Large intestine (tissue), 3 donors: ENCODE measurements around the gene BLM. TPM values are rescaled to one million over a fixed set of nuclear protein-coding genes. Genes with fewer than 3 reads are reported as not detected.
A peak's percentile ranks its signal among the peaks of the same experiment; 100 is the strongest.
"Not testable (repeated sequence)": the region's sequence is repeated elsewhere in the genome, so short reads cannot be mapped to it uniquely, and the experiment has no call there.

ENCODE experiments used
- DNase-seq, 2 donors: peaks; one replicate each; pipeline versions ENCODE4 v3.0.0 to v3.0.0-alpha.2; 2013
- H3K27ac ChIP-seq: one replicate; pipeline ENCODE4 v1.5.1; 2013; ENCODE audit warnings: low read length
- H3K27me3 ChIP-seq: 2 replicates; pipeline ENCODE4 v1.6.1; 2013; ENCODE audit warnings: low read length; ENCODE audit not compliant: control insufficient read depth, insufficient read depth
- H3K36me3 ChIP-seq: 2 replicates; pipeline ENCODE4 v1.6.1; 2013; ENCODE audit warnings: low read length; ENCODE audit not compliant: control insufficient read depth, insufficient read depth
- H3K4me1 ChIP-seq: one replicate; pipeline ENCODE4 v1.6.1; 2013; ENCODE audit warnings: low read length; ENCODE audit not compliant: control insufficient read depth, insufficient read depth
- H3K4me3 ChIP-seq: one replicate; pipeline ENCODE4 v1.5.1; 2013; ENCODE audit warnings: low read length
- H3K9me3 ChIP-seq: one replicate; pipeline ENCODE4 v1.6.1; 2013; ENCODE audit warnings: mild to moderate bottlenecking, low read depth, low read length, moderate library complexity; ENCODE audit not compliant: control insufficient read depth
- WGBS: methylation state at CpG from one replicate; pipeline ENCODE4 v1.1.5; 2013; ENCODE audit warnings: low lambda C conversion rate; ENCODE audit not compliant: insufficient coverage; 5-methylcytosine and 5-hydroxymethylcytosine counted together
- polyA plus RNA-seq: library from polyadenylated mRNA; unstranded; fragments of 120-200 nt; gene quantifications from one replicate; pipeline ENCODE4 v1.2.1, GENCODE V29; 2013

Gene BLM
- polyA plus RNA-seq, 1 donor: 4.2 TPM

DNA sequence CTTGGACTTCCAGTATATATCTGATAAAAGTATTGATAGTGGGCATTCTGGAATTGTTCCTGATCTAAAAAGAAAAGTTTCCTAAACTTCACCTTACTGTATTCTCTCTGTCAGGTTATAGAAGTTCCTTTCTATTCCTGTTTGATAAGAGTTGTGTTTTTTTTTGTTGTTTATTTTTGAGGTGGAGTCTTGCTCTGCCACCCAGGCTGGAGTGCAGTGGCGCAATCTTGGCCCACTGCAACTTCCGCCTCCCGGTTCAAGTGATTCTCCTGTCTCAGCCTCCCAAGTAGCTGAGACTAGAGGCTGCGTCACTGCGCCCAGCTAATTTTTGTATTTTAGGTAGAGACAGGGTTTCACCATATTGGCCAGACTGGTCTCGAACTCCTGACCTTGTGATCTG is 13.1 kb downstream of the BLM start:
- Histone ChIP-seq H3K36me3 (no peaks in the 10 kb centered on the region), H3K4me3 (no peak overlapping the region), H3K27ac (no peak overlapping the region), H3K9me3 (peaks cover 3% of the 10 kb centered on the region), H3K4me1 (no peaks in the 10 kb centered on the region), H3K27me3 (no peaks in the 10 kb centered on the region)
- DNase-seq: no peak
- no CpG with 5 or more reads among the region's 6 CpGs for WGBS

DNA sequence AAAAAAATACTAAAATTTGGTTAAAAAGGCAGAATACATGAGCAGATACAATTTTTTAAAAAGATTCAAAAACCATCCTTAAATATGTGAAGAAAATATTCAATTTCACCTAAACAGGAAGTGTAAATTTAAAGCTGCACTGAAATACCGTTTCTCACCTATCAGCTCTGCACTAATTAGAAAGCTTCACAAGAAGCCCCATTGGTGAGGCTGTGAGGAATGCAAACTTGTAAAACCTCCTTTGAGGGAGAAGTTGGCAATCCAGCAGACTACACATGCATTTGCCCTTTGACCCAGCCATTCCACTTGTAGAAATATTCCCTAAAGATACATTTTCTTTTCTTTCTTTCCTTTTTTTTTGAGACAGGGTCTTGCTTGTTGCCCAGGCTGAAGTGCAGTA is 18.8 kb downstream of the BLM start:
- Histone ChIP-seq H3K27ac (no peak overlapping the region), H3K9me3 (peaks cover 3% of the 10 kb centered on the region), H3K27me3 (no peaks in the 10 kb centered on the region), H3K36me3 (no peaks in the 10 kb centered on the region), H3K4me1 (no peaks in the 10 kb centered on the region), H3K4me3 (no peak overlapping the region)
- WGBS: no CpG with 5 or more reads among the region's 1 CpG
- peak in 1 of 2 donors; percentile 23 for DNase-seq

DNA sequence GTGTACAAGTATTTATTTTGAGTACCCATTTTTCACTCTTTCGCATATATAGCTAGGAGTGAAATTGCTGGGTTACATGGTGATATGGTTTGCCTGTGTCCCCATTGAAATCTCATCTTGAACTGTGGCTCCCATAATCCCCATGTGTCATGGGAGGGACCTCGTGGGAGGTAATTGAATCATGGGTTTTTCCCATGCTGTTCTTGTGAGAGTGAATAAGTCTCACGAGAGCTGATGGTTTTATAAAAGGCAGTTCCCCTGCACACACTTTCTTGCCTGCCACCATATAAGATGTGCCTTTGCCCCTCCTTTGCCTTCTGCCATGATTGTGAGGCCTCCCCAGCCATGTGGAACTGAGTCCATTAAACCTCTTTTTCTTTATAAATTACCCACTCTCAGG is 23.4 kb downstream of the BLM start:
- not testable (repeated sequence) for H3K9me3 ChIP-seq, H3K27me3 ChIP-seq, H3K27ac ChIP-seq, H3K4me1 ChIP-seq, H3K36me3 ChIP-seq, DNase-seq, H3K4me3 ChIP-seq
- WGBS: no CpG with 5 or more reads among the region's 3 CpGs

DNA sequence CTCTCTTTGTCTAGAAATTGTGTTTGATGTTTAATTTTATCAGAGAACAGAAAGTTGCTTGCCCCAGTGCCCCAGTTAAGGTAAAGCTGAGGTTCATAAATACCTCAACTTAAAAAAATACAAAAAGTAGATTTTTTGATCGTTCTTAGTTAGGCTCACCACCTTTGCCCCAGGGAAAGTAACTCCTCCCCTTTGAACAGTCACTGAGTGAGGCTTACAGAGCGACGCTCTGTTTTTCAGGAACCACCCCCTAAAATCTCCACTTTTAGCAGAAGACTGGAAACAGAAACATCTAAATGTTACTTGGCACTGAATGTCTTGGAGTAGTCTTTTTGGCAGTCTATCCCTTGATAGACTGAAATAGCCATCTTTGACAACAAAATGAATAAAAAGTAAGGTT is 24.9 kb downstream of the BLM start:
- Histone ChIP-seq H3K4me3 (no peak overlapping the region), H3K9me3 (no peaks in the 10 kb centered on the region), H3K27me3 (no peaks in the 10 kb centered on the region), H3K4me1 (no peaks in the 10 kb centered on the region), H3K36me3 (no peaks in the 10 kb centered on the region), H3K27ac (no peak overlapping the region)
- WGBS: 50% methylated on average over 1 of the region's 3 CpGs
- DNase-seq: no peak

DNA sequence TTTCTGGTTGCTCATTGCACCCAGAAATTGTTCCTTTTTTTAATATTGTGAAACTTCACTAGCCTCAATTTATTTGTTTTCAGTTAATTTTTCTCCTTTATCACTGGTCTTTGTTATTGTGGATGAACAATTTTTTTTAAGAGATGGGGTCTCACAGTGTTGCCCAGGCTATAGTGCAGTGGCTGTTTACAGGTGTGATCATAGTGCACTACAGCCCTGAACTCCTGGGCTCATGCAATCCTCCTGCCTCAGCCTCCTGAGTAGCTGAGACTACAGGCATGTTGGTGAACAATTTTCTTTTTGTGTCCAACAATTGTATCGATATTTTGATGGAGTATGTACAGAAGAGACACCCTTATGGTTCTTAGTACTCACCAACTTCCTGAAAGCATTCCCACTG is 26.3 kb downstream of the BLM start:
- H3K27ac ChIP-seq: no peak overlapping the region
- no CpG with 5 or more reads among the region's 1 CpG for WGBS

DNA sequence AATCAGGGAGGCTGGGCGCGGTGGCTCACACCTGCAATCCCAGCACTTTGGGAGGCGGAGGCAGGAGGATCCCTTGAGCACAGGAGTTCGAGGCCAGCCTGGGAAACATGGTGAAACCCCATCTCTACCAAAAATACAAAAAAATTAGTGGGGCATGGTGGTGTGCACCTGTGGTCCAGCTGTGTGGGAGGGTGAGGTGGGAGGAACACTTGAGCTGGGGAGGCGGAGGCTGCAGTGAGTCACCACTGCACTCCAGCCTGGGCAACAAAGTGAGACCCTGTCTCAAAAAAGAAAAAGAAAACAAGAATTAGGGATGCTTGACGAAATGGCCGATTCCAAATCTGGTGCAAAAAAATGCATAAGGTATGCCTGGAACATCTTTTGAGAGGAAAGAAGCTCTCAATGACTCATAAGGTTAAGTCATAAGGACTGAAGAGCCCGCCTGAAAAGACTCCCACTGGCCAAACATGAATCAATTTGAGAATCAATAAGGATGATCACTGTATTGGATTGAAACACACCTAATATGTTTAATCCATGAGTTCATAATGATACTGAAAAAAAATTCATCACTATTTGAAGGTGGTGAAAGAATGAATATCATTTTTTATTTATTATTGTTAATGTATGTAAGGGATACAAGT is 27.7 kb downstream of the BLM start:
- H3K36me3 ChIP-seq: no peaks in the 10 kb centered on the region
- WGBS: 100% methylated on average over 3 of the region's 8 CpGs
- no peaks in the 10 kb centered on the region for H3K27me3 ChIP-seq
- no peak for DNase-seq
- no peak overlapping the region for H3K4me3 ChIP-seq
- no peaks in the 10 kb centered on the region for H3K9me3 ChIP-seq
- H3K27ac ChIP-seq: no peak overlapping the region
- H3K4me1 ChIP-seq: no peaks in the 10 kb centered on the region

More for the DNA sequence above, 26.3 kb downstream of the BLM start:
- Histone ChIP-seq H3K4me3 (no peak overlapping the region), H3K27me3 (no peaks in the 10 kb centered on the region), H3K4me1 (no peaks in the 10 kb centered on the region), H3K9me3 (no peaks in the 10 kb centered on the region), H3K36me3 (no peaks in the 10 kb centered on the region)
- DNase-seq: no peak

DNA sequence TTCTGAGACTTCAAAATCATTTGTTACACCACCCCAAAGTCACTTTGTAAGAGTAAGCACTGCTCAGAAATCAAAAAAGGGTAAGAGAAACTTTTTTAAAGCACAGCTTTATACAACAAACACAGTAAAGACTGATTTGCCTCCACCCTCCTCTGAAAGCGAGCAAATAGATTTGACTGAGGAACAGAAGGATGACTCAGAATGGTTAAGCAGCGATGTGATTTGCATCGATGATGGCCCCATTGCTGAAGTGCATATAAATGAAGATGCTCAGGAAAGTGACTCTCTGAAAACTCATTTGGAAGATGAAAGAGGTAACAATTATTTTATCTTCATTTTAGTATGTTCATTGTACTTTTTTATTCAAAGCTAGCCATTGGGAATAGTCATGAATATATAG is 32.6 kb downstream of the BLM start:
- no CpG with 5 or more reads among the region's 3 CpGs for WGBS
- Histone ChIP-seq H3K9me3 (no peaks in the 10 kb centered on the region), H3K27me3 (no peaks in the 10 kb centered on the region), H3K27ac (no peak overlapping the region), H3K36me3 (no peaks in the 10 kb centered on the region), H3K4me1 (no peaks in the 10 kb centered on the region), H3K4me3 (no peak overlapping the region)
- DNase-seq: no peak

DNA sequence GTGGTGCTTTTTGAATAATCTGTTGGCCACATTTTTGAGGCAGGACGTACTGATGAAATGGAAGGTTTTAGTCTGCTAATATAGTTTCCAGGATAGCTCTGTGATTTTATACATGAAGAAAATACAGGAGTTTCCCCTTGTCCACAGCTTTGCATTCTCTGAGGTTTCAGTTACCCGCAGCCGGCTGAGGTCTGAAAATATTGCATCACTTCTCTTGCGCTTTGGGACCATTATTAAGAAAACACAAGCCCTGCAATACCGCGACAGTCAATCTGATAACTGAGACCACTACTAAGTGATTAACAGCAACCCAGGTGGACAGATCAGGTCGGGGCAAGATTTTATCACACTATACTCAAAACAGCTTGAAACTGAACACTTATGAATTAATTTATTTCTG is 33.0 kb downstream of the BLM start:
- H3K27me3 ChIP-seq: no peaks in the 10 kb centered on the region
- H3K27ac ChIP-seq: no peak overlapping the region
- DNase-seq: no peak
- H3K36me3 ChIP-seq: no peaks in the 10 kb centered on the region
- H3K4me1 ChIP-seq: no peaks in the 10 kb centered on the region
- no peaks in the 10 kb centered on the region for H3K9me3 ChIP-seq
- no peak overlapping the region for H3K4me3 ChIP-seq
- 80% methylated on average over 2 of the region's 7 CpGs for WGBS

DNA sequence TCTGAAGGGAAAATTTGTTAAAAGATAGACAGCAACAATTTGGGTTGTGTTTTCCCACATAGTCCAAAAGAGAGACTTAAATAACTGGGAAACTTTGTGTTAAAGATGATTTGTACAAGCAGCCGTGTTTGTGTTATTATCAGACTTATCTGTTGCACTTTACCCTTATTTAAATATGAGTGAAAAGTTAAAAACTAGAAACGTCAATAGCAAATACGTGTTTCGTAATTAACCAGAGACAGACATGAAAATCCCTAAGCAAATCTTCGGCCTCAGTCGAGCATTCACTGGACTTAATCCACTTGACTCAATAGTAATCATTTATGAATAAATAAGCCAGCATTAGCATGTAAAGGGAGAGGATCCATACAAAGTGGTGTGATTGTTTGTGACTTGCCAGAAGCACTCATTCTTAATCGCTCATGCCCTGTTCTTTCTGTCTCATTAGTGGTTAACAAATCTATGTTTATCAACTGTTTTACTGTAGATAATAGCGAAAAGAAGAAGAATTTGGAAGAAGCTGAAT is 34.2 kb downstream of the BLM start:
- no peak overlapping the region for H3K4me3 ChIP-seq
- H3K27ac ChIP-seq: no peak overlapping the region
- no peaks in the 10 kb centered on the region for H3K36me3 ChIP-seq
- H3K4me1 ChIP-seq: no peaks in the 10 kb centered on the region
- WGBS: 64% methylated on average over 5 of the region's 8 CpGs
- no peaks in the 10 kb centered on the region for H3K27me3 ChIP-seq
- H3K9me3 ChIP-seq: no peaks in the 10 kb centered on the region
- no peak for DNase-seq

DNA sequence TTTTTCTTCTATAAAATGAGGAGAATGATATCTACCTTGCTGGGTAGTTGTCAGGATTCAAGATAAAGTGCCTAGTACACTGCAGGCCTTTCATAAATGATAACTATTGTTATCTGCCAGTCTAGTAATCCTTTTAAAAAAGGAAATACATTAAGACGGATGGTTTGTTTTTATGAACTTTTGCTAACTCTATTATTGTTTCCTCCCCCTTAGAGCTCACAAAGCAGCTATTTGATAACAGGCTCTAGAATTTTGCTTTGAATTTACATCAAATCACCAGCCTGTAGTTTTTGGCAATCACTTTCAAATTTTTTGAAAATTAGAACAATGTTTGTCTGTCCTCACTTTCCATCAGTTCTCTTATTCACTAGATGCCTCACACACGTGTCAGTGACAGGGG is 39.8 kb downstream of the BLM start:
- DNase-seq: no peak
- H3K9me3 ChIP-seq: no peaks in the 10 kb centered on the region
- H3K4me3 ChIP-seq: no peak overlapping the region
- WGBS: 82% methylated on average over 1 of the region's 2 CpGs
- H3K27me3 ChIP-seq: no peaks in the 10 kb centered on the region
- no peak overlapping the region for H3K27ac ChIP-seq
- H3K36me3 ChIP-seq: no peaks in the 10 kb centered on the region
- no peaks in the 10 kb centered on the region for H3K4me1 ChIP-seq

DNA sequence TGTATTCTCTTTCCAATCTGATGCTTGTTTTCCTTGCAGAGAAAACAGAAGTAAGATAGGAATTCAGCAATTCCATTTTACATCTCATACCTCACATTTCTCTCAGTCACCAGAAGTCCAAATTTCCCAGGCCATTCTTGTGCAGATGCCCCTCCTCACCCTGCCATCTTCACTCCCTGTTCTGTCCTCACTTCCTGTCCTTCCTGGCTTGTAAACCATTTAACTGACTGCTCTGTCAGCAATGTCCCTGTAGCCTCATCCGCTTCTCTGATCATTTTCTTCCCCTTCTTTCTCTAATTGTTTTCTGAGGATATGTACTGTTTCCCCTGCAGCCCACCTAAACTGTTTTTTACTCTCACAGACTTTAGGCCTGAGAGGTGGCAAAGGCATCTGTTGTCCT is 40.3 kb downstream of the BLM start:
- WGBS: 100% methylated on average over 1 of the region's 1 CpG
- H3K36me3 ChIP-seq: no peaks in the 10 kb centered on the region
- no peak overlapping the region for H3K27ac ChIP-seq

More for the DNA sequence above, 40.3 kb downstream of the BLM start:
- Histone ChIP-seq H3K4me1 (no peaks in the 10 kb centered on the region), H3K27me3 (no peaks in the 10 kb centered on the region), H3K4me3 (no peak overlapping the region), H3K9me3 (no peaks in the 10 kb centered on the region)
- DNase-seq: no peak
